Suppressor macrophage (primary cell): ENCODE results near the gene GKN1.
"Not testable (repeated sequence)": the region's sequence is repeated elsewhere in the genome, so short reads cannot be mapped to it uniquely, and the experiment has no call there.

ENCODE experiments used
- DNase-seq, 4 experiments: peaks; one replicate each; pipeline ENCODE4 v3.0.0-alpha.2; 2020 to 2022
- total RNA-seq, 17 experiments: gene quantifications; one replicate each; lab custom pipeline; 2026; ENCODE audit warnings: mixed read lengths in 6 of 17, inconsistent platforms in 3 of 17; lab: John Stamatoyannopoulos, UW

The GKN1 gene
- total RNA-seq: 0 to 0.55 (median 0) reads per million in 17 experiments

- no peak for DNase-seq
These were observed at the start of gene GKN1 for GRCh38 chr2:68974251-68974650. GKN1 (plus strand) TSS chr2:68974636; CDS start chr2:68974678, 42 bp downstream.

- peak; percentile 61 to 75 (median 67) for DNase-seq
These were observed 49.0 kb upstream of the GKN1 start for GRCh38 chr2:68925295-68925896.

- DNase-seq: no peak
These were observed 47.6 kb upstream of the GKN1 start for GRCh38 chr2:68926796-68927195.

DNA sequence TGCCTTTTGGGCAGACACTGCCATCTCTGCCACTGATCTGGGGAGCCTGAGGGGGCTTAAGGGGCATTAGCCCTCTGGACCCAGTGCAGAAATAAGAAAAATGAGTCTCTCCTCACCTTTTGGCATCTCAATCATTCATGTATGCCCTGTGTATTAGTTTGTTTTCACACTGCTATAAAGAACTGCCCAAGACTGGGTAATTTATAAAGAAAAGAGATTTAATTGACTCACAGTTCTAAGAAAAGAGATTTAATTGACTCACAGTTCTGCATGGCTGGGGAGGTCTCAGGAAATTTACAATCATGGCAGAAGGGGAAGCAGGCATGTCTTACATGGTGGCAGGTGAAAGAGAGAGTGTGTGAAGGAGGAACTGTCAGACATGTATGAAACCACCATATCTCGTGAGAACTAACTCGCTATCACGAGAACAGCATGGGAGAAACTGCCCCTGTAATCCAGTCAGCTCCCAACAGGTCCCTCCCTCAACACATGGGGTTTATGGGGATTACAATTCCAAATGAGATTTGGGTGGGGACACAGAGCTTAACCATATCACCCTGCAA, 43.2 kb upstream of the GKN1 start:
- no peak for DNase-seq

- no peak for DNase-seq
These were observed 42.6 kb upstream of the GKN1 start for GRCh38 chr2:68931799-68932198.

- no peak for DNase-seq
These were observed 42.0 kb upstream of the GKN1 start for GRCh38 chr2:68932402-68932801.

DNA sequence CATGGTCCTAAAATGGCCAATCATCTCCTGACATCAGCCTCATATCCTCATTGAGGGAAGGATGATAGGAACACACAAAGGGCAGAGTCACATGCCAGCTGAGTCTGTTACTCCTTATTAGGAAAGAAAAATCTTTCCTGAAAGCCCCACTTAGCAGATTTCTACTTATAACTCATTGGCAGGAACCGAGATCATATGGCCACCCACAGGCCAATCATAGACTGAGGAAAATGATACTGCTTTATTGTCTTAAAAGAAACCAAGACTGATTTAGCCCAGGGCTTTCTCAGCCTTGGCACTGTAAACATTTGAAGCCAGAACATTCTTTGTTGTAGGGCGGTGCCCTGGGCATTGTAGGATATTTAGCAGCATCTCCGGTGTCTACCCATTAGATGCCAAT, 40.4 kb upstream of the GKN1 start:
- DNase-seq: no peak

GRCh38 chr2:68935471-68935870, 39.0 kb upstream of the GKN1 start:
- DNase-seq: no peak

DNA sequence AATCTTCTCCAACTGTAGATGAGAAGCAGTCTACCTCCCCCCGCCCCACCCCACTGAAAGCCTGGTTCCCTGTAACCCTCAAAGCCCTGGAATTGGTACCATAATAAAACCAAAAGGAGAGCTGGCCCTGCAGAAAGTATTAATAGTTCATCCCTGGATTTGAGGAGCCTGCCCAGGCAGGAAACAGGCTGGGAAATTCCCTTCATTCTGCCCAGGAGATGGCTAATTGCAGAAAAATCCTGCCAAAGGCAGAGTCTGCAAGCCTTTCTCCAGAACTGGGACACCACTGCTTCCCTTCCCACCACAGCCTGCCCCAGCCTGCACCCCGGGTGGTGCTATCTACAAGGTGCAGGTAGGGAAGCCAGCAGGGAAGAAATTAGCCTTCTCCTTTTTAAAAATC, 38.0 kb upstream of the GKN1 start:
- DNase-seq: no peak

DNA sequence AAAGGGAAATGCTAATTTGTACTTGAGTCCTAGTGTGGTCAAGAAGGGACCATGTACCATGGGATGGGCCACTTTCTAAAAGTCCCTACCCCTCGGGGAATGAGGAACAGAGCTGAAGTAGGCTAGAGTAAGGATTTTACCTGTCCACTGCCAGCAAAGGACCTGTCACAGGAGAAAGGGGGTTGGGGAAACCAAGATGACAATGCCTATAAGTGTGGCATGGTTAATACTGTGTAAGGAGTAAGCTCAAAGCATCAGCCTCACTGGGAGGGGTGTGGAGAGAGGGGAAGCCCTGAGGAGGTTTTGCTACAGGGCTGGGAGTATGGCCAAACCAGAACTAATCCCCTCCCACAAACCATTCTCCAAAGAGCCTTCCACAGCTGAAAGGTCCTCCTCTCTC, 37.5 kb upstream of the GKN1 start:
- no peak for DNase-seq

- no peak for DNase-seq
These were observed 36.9 kb upstream of the GKN1 start for GRCh38 chr2:68937346-68938055.

GRCh38 chr2:68938938-68939337, 35.5 kb upstream of the GKN1 start:
- DNase-seq: no peak

GRCh38 chr2:68939962-68940361, 34.5 kb upstream of the GKN1 start:
- no peak for DNase-seq

DNA sequence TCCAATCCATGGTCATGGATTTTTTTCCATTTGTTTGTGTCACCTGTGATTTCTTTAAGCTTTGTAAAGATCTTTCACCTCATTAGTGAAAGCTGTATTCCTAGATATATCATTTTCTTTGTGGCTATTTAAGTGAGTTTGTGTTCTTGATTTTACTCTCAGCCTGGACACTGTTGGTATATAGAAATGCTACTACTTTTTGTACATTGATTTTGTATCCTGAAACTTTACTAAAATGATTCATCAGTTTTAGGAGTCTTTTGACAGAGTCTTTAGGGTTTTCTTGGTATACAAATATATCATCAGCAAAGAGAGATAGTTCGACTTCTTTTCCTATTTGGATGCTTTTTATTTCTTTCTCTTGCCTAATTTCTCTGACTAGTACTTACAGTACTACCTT, 34.1 kb upstream of the GKN1 start:
- no peak for DNase-seq

DNA sequence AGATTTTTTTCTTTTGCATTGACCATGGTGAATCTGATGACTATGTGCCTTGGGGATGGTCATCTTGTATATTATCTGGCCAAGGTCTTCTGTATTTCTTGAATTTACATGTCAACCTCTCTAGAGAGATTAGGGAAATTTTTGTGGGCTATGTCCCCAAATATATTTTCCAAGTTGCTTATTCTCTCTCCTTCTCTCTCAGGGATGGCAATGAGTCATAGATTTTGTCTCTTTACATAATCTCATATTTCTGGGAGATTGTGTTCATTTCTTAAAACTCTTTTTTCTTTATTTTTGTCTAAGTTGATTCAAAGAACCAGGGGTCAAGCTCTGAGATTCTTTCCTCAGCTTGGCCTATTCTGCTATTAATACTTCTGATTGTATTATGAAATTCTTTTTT, 31.6 kb upstream of the GKN1 start:
- no peak for DNase-seq

DNA sequence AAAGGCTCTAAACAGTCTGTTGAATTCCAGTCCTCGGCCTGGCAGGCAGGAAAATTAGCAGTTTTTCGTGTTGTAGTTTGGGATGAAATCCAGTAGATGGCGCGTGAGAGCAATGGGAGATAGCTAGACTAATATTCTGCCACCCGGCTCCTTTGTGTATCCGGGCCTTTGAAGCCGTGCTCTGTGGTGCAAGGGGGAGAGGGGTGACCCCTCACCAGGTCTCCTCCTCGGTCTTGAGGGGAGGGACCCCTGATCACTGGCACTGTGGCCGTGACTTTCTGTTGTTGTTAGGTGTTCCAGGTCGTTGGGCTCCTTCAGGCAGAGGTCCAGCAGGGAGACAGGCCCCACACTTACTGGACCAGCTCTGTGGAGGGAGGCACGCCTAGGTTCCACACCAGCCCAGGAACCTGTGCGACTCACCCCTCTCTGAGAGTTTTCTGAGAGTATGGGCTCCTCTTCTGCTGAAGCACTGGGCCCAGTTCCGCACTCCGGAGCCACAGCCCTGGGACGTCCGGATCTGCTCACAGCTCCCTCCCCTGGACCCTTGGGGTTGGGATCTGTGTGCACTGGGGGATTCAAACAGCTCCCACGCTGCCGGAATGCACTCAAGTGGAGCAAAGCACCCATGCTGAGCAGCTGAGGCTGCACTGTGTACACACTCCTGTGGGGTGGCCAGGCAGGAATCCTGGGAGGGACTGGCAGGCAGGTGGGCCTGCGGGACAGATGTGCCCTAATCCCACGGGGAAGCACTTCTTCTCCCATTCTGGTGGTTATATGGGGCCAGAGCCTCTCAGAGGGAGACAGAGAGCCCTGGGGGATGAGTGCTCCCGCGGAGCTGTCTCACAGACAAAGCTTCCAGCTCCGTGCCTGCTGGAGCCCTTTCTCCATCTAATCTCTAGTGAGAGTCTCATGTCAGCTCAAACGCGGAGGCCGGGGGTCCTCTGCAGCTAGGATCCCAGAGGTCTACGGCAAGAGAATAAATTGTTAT, 30.6 kb upstream of the GKN1 start:
- peak; percentile 59 to 79 (median 74) for DNase-seq

DNA sequence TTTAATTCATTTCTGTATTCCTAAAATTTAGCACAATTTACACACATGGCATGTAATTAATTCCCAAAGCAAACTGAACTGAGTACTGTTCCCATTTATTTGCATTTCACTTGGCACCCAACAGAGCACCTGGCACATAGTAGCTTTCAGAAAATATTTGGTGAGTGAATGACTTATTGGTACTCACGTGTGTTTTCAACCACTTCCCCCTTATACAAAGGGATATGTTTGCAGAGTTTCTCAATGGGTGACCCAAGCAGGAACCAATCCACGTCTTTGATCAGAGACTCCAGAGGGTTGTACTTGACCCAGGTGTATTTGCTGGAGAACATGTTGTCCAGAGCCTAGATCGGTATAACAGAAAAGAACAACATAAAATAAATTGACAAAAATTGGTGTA, 28.3 kb upstream of the GKN1 start:
- peak in 2 of 4 experiments; percentile 31 to 36 for DNase-seq

DNA sequence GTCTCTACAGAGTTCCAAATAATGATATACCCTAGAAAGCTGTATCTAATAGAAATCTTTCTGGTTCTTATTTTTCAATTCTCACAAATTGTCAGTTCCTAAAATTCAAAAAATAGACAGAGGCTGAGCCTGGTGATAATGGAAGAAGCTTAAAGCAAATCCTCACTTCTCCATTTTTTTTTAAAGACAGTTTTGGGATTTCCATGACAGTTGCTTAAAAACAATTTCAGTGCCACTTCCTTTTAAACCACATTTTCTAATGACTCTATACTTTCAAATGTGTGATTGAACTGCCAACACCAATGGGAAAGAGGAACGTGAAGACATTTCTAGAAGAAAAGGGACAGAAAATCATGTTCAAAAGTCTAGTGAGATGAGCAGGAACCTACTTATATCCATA, 25.7 kb upstream of the GKN1 start:
- DNase-seq: peak; percentile 31 to 86 (median 60)

DNA sequence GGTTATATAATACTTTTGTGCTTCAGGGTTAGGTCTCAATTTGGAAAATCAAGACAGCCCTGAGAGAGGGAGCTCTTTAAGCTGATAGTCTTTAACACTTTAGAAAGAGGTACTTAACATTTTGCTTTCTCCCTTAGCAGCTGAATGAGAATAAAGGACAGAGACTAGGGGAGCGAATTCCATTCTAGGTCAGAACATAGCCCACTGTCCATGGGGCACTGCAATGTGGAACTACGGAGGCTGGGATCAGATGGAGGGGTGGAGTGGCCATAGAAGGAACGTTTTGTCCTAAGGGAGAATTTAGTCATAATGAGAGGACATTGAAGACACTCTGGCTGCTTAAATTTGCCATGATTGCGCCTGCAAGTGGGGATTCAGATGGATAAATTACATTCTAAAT, 22.5 kb upstream of the GKN1 start:
- DNase-seq: no peak

GRCh38 chr2:68952887-68953521, 21.4 kb upstream of the GKN1 start, which contains the start of gene GKN2:
GKN2 (minus strand) TSS chr2:68952893; CDS start chr2:68952861, 32 bp downstream.
- DNase-seq: no peak

- DNase-seq: not testable (repeated sequence)
These were observed 19.0 kb upstream of the GKN1 start for GRCh38 chr2:68955432-68955831.

- no peak for DNase-seq
These were observed 15.4 kb upstream of the GKN1 start for GRCh38 chr2:68959001-68959400.
